HCT116 (cell line): ENCODE data around the gene TSPAN15. TPM values are rescaled to one million over a fixed set of nuclear protein-coding genes. Genes with fewer than 3 reads are reported as not detected.

Source experiments
- ATAC-seq: fragments of 200-7000 bp; cut with Tn5 transposase; 2 replicates; pipeline ENCODE4 v1.9.1; 2020; ENCODE audit warnings: mild to moderate bottlenecking, moderate library complexity
- BruUV-seq: library from RNA; stranded (reverse); fragments of 400-500 nt; replicated peaks from 2 replicates; lab custom pipeline; 2021; lab: Mats Ljungman, UMichigan
- CTCF ChIA-PET: fragments of 300-600 bp; sonication (Branson Sonifier 250); formaldehyde crosslinking; loops from one replicate; lab custom pipeline; 2021; ENCODE audit warnings: antibody characterized with exemption; lab: Charles Lee
- POLR2A ChIA-PET: fragments of 300-600, 350-600 bp; sonication (Branson Sonifier 250); formaldehyde crosslinking; loops from one replicate; lab custom pipeline; 2021; ENCODE audit warnings: antibody characterized with exemption; lab: Charles Lee
- RAD21 ChIA-PET, 2 experiments: fragments of 300-600 bp; sonication (Branson Sonifier 250); formaldehyde crosslinking; loops; one replicate each; lab custom pipeline; 2023; ENCODE audit warnings: low total read pairs in 2 of 2; ENCODE audit not compliant: uncharacterized antibody in 2 of 2, unreplicated experiment in 2 of 2, low non-redundant PET in 1 of 2; lab: Charles Lee
- DNase-seq: peaks from one replicate; pipeline ENCODE4 v3.0.0-alpha.2; 2010; ENCODE audit warnings: low read depth, low spot score
- H2AFZ ChIP-seq: fragments of 200-600 bp; shearing (Covaris generic), sonication (generic); 2 replicates; pipeline ENCODE4 v1.6.1; 2017; ENCODE audit warnings: low read depth, mixed run types, mixed read lengths, antibody characterized with exemption, low read length; ENCODE audit not compliant: poor library complexity, severe bottlenecking
- H3K27ac ChIP-seq: 2 replicates; pipeline ENCODE4 v1.5.1; 2012; ENCODE audit warnings: low read depth, low read length
- H3K27me3 ChIP-seq: fragments of 200-600 bp; sonication (generic); 2 replicates; pipeline ENCODE4 v1.6.1; 2016; ENCODE audit warnings: mixed run types, low read length, mixed read lengths; ENCODE audit not compliant: insufficient read depth
- H3K36me3 ChIP-seq, 2 experiments: fragments of 200-500 bp in 1 of 2; fragments of 200-600 bp in 1 of 2; sonication (Bioruptor generic) in 1 of 2; sonication (generic) in 1 of 2; 2 replicates each; pipeline versions ENCODE4 v1.5.1 to v1.6.1; 2014 to 2016; ENCODE audit warnings: low read length in 2 of 2, inconsistent platforms in 1 of 2, mixed read lengths in 1 of 2, mixed run types in 1 of 2; ENCODE audit not compliant: insufficient read depth in 2 of 2, control insufficient read depth in 1 of 2
- H3K4me1 ChIP-seq, 2 experiments: fragments of 200-600 bp in 1 of 2; sonication (generic) in 1 of 2; 2 replicates each; pipeline versions ENCODE4 v1.5.1 to v1.6.1; 2012 to 2017; ENCODE audit warnings: low read length in 2 of 2, inconsistent platforms in 1 of 2, mild to moderate bottlenecking in 1 of 2, mixed read lengths in 1 of 2, mixed run types in 1 of 2, moderate library complexity in 1 of 2; ENCODE audit not compliant: insufficient read depth in 2 of 2, control insufficient read depth in 1 of 2
- H3K4me2 ChIP-seq: fragments of 200-600 bp; sonication (generic); 2 replicates; pipeline ENCODE4 v1.6.1; 2017; ENCODE audit warnings: mixed run types, low read length, mixed read lengths
- H3K4me3 ChIP-seq, 2 experiments: fragments of 200-600 bp in 1 of 2; sonication (generic) in 1 of 2; replicated peaks in 1 of 2; 2 replicates each; pipeline ENCODE4 v1.5.1; 2011 to 2016; ENCODE audit warnings: low read length in 2 of 2, control low read depth in 1 of 2, low read depth in 1 of 2, mild to moderate bottlenecking in 1 of 2, mixed read lengths in 1 of 2, mixed run types in 1 of 2
- H3K79me2 ChIP-seq: fragments of 200-600 bp; sonication (generic); 2 replicates; pipeline ENCODE4 v1.6.1; 2017; ENCODE audit warnings: mild to moderate bottlenecking, mixed run types, low read length, moderate library complexity, mixed read lengths; ENCODE audit not compliant: insufficient read depth
- H3K9ac ChIP-seq: fragments of 200-600 bp; sonication (generic); 2 replicates; pipeline ENCODE4 v1.6.1; 2016; ENCODE audit warnings: low read length, mixed read lengths
- H3K9me2 ChIP-seq: fragments of 200-600 bp; sonication (generic), shearing (Covaris generic); 2 replicates; pipeline ENCODE4 v1.6.1; 2017; ENCODE audit warnings: mixed run types, mild to moderate bottlenecking, moderate library complexity; ENCODE audit not compliant: insufficient read depth
- H3K9me3 ChIP-seq, 2 experiments: fragments of 200-500 bp in 1 of 2; fragments of 200-600 bp in 1 of 2; sonication (Bioruptor generic) in 1 of 2; sonication (generic) in 1 of 2; 2 replicates each; pipeline ENCODE4 v1.6.1; 2014 to 2017; ENCODE audit warnings: low read length in 2 of 2, mixed read lengths in 2 of 2, inconsistent platforms in 1 of 2, low read depth in 1 of 2, mild to moderate bottlenecking in 1 of 2, mixed run types in 1 of 2, moderate library complexity in 1 of 2; ENCODE audit not compliant: control insufficient read depth in 1 of 2, insufficient read depth in 1 of 2
- H4K20me1 ChIP-seq: fragments of 200-600 bp; sonication (generic), shearing (Covaris generic); 2 replicates; pipeline ENCODE4 v1.6.1; 2017; ENCODE audit warnings: mixed run types, mild to moderate bottlenecking, moderate library complexity; ENCODE audit not compliant: insufficient read depth
- CEBPB ChIP-seq: IDR thresholded peaks from 2 replicates; pipeline ENCODE4 v1.6.1; 2012; ENCODE audit warnings: low read depth
- EGR1 ChIP-seq: IDR thresholded peaks from 2 replicates; pipeline ENCODE4 v1.6.1; 2012; ENCODE audit warnings: low read depth
- EZH2 ChIP-seq: fragments of 200-600 bp; sonication (generic); IDR thresholded peaks from 2 replicates; pipeline ENCODE4 v1.6.1; 2017; ENCODE audit warnings: antibody characterized with exemption, mixed run types
- EZH2phosphoT487 ChIP-seq: fragments of 200-600 bp; IDR thresholded peaks from 2 replicates; pipeline ENCODE4 v1.6.1; 2018; ENCODE audit warnings: antibody characterized with exemption, borderline replicate concordance
- FOSL1 ChIP-seq: IDR thresholded peaks from 2 replicates; pipeline ENCODE4 v1.6.1; 2012; ENCODE audit warnings: low read depth
- JUND ChIP-seq: IDR thresholded peaks from 2 replicates; pipeline ENCODE4 v1.6.1; 2012
- POLR2A ChIP-seq: IDR thresholded peaks from 2 replicates; pipeline ENCODE4 v1.7.0; 2011; ENCODE audit warnings: borderline replicate concordance; ENCODE audit not compliant: insufficient read depth, insufficient read length; ENCODE audit errors: extremely low read depth
- POLR2AphosphoS5 ChIP-seq: IDR thresholded peaks from 2 replicates; pipeline ENCODE4 v1.6.1; 2011; ENCODE audit warnings: mild to moderate bottlenecking, low read depth, low read length, moderate library complexity
- SRF ChIP-seq: IDR thresholded peaks from 2 replicates; pipeline ENCODE4 v1.6.1; 2012; ENCODE audit warnings: low read depth
- ZFX ChIP-seq: fragments of 450-650 bp; IDR thresholded peaks from 2 replicates; pipeline ENCODE4 v1.6.1; 2017
- intact Hi-C: fragments of 100-400 bp; cut with micrococcal nuclease; formaldehyde crosslinking; loops from 2 replicates; pipeline ENCODE4 v1.10.0; 2022
- total RNA-seq: library from RNA; stranded (reverse); gene quantifications from one replicate; pipeline ENCODE4 v1.2.1, GENCODE V29; 2021; ENCODE audit not compliant: unreplicated experiment

Gene TSPAN15
- total RNA-seq, 1 experiment from 2014 or later = 16.0 TPM

GRCh38 chr10:69451209-69451783, at the start of gene TSPAN15 (continued):
- TF ChIP-seq JUND (no peak), FOSL1 (no peak), ZFX (no peak), EZH2phosphoT487 (no peak), SRF (no peak), POLR2A (no peak), EGR1 (peak; percentile 44)

- H3K27ac ChIP-seq = no peak overlapping the region
- intact Hi-C loops = no loop called here
- ATAC-seq = no peak
- no peak overlapping the region for H3K4me2 ChIP-seq
- no peak for TF ChIP-seq CEBPB
- TF ChIP-seq FOSL1 = no peak
- TF ChIP-seq, all 23 proteins: peak for 0
- H4K20me1 ChIP-seq = no peaks in the 10 kb centered on the region; the same call in 1 of the 2 replicates
- no peak overlapping the region for H3K4me3 ChIP-seq
- ChIA-PET RAD21 (no interaction called here), POLR2A (no interaction called here), CTCF (no interaction called here)
- no peak for DNase-seq
- H3K27me3 ChIP-seq = no peaks in the 10 kb centered on the region
- no peaks in the 10 kb centered on the region for H3K9me3 ChIP-seq
- no peaks in the 10 kb centered on the region for H3K4me1 ChIP-seq
- BruUV-seq = no TSS peak
- H3K9ac ChIP-seq = no peak overlapping the region
- no peaks in the 10 kb centered on the region; a peak in 1 of 4 replicates for H3K36me3 ChIP-seq
- H2AFZ ChIP-seq = no peak overlapping the region
- H3K79me2 ChIP-seq = no peaks in the 10 kb centered on the region
- H3K9me2 ChIP-seq = no peaks in the 10 kb centered on the region
Observed at GRCh38 chr10:69402386-69402785, 48.9 kb upstream of the TSPAN15 start.

GRCh38 chr10:69403066-69403465, 48.2 kb upstream of the TSPAN15 start:
- intact Hi-C loops = no loop called here
- DNase-seq = no peak
- no TSS peak for BruUV-seq
- no peak overlapping the region for H3K27ac ChIP-seq
- no peaks in the 10 kb centered on the region for H3K9me2 ChIP-seq
- H3K79me2 ChIP-seq = no peaks in the 10 kb centered on the region
- H3K9me3 ChIP-seq = no peaks in the 10 kb centered on the region
- no peak overlapping the region for H3K4me2 ChIP-seq
- no peak for TF ChIP-seq CEBPB
- TF ChIP-seq POLR2AphosphoS5 = no peak
- no peak for TF ChIP-seq EGR1
- TF ChIP-seq EZH2 = no peak
- ChIA-PET POLR2A (no interaction called here), CTCF (no interaction called here), RAD21 (no interaction called here)
- H3K4me1 ChIP-seq = peaks cover 2 to 4% of the 10 kb centered on the region in 2 experiments; a peak in 3 of 4 replicates
- H3K4me3 ChIP-seq = no peak overlapping the region
- H2AFZ ChIP-seq = no peak overlapping the region
- H3K36me3 ChIP-seq = no peaks in the 10 kb centered on the region; a peak in 1 of 4 replicates
- no peaks in the 10 kb centered on the region for H4K20me1 ChIP-seq
- ATAC-seq = no peak
- no peaks in the 10 kb centered on the region for H3K27me3 ChIP-seq
- H3K9ac ChIP-seq = no peak overlapping the region
